Spinal cord (tissue), 10 donors: ENCODE data around the gene AP1B1. TPM values are rescaled to one million over a fixed set of nuclear protein-coding genes. Genes with fewer than 3 reads are reported as not detected.

Source experiments
- DNase-seq, 6 donors: peaks; one replicate each; pipeline versions ENCODE4 v3.0.0 to v3.0.0-alpha.2; 2013 to 2015; ENCODE audit warnings: low spot score in 6 of 6, low read depth in 4 of 6
- H3K27ac ChIP-seq: one replicate; pipeline ENCODE4 v1.5.1; 2013; ENCODE audit warnings: low read depth, low read length, control low read depth
- H3K27me3 ChIP-seq: one replicate; pipeline ENCODE4 v1.6.1; 2013; ENCODE audit warnings: low read length; ENCODE audit not compliant: control insufficient read depth, insufficient read depth
- H3K36me3 ChIP-seq: one replicate; pipeline ENCODE4 v1.6.1; 2013; ENCODE audit warnings: low read length; ENCODE audit not compliant: control insufficient read depth, insufficient read depth
- H3K4me1 ChIP-seq: one replicate; pipeline ENCODE4 v1.6.1; 2013; ENCODE audit warnings: low read length; ENCODE audit not compliant: control insufficient read depth, insufficient read depth
- H3K4me3 ChIP-seq: one replicate; pipeline ENCODE4 v1.5.1; 2013; ENCODE audit warnings: low read depth, low read length, control low read depth
- H3K9me3 ChIP-seq: one replicate; pipeline ENCODE4 v1.6.1; 2013; ENCODE audit warnings: low read length; ENCODE audit not compliant: control insufficient read depth, insufficient read depth
- WGBS: methylation state at CpG from one replicate; pipeline ENCODE4 v1.1.5; 2013; ENCODE audit warnings: missing lambda C conversion rate; ENCODE audit not compliant: insufficient coverage; 5-methylcytosine and 5-hydroxymethylcytosine counted together
- polyA plus RNA-seq, 2 donors: library from polyadenylated mRNA; unstranded; fragments of 120-200 nt; gene quantifications; one replicate each; pipeline ENCODE4 v1.2.1, GENCODE V29; 2013; ENCODE audit not compliant: insufficient read length in 2 of 2
- total RNA-seq, 2 donors: library from RNA; depleted of rRNA in 1 of 2; stranded (reverse); fragments of 120-200 nt in 1 of 2; fragments of >200 nt in 1 of 2; gene quantifications; one replicate each; pipeline versions ENCODE4 v1.2.3 to v1.2.4, GENCODE V29; 2013 to 2014
- donor health status: healthy.

Gene AP1B1
- total and polyA plus RNA-seq, 4 donors, result 52.2 to 80.0 (median 67.4) TPM

GRCh38 chr22:29300467-29300806, 87.9 kb downstream of the AP1B1 start:
- H3K9me3 ChIP-seq, result no peaks in the 10 kb centered on the region

GRCh38 chr22:29299136-29299900, 89.1 kb downstream of the AP1B1 start:
- Histone ChIP-seq H3K27me3 (no peaks in the 10 kb centered on the region), H3K36me3 (peaks cover 62% of the 10 kb centered on the region), H3K9me3 (no peaks in the 10 kb centered on the region), H3K4me1 (peaks cover 25% of the 10 kb centered on the region), H3K4me3 (no peak overlapping the region), H3K27ac (no peak overlapping the region)
- WGBS, result 95% methylated on average over 18 of the region's 19 CpGs
- DNase-seq, result no peak

More at GRCh38 chr22:29300467-29300806, 87.9 kb downstream of the AP1B1 start:
- WGBS, result 75% methylated on average over 3 of the region's 4 CpGs
- no peak overlapping the region for H3K27ac ChIP-seq
- peaks cover 3% of the 10 kb centered on the region for H3K27me3 ChIP-seq
- H3K4me1 ChIP-seq, result peaks cover 29% of the 10 kb centered on the region
- DNase-seq, result no peak
- no peak overlapping the region for H3K4me3 ChIP-seq
- H3K36me3 ChIP-seq, result peaks cover 58% of the 10 kb centered on the region

GRCh38 chr22:29298641-29299040, 89.7 kb downstream of the AP1B1 start:
- no peak overlapping the region for H3K4me3 ChIP-seq
- no peaks in the 10 kb centered on the region for H3K27me3 ChIP-seq
- H3K9me3 ChIP-seq, result no peaks in the 10 kb centered on the region
- WGBS, result 94% methylated on average over 2 of the region's 8 CpGs
- no peak overlapping the region for H3K27ac ChIP-seq
- no peak for DNase-seq
- H3K36me3 ChIP-seq, result peaks cover 69% of the 10 kb centered on the region
- H3K4me1 ChIP-seq, result peaks cover 25% of the 10 kb centered on the region

GRCh38 chr22:29292379-29292778, 96.0 kb downstream of the AP1B1 start:
- H3K27ac ChIP-seq, result no peak overlapping the region
- DNase-seq, result no peak
- H3K9me3 ChIP-seq, result no peaks in the 10 kb centered on the region

GRCh38 chr22:29291215-29291614, 97.2 kb downstream of the AP1B1 start:
- Histone ChIP-seq H3K4me1 (no peaks in the 10 kb centered on the region), H3K27me3 (no peaks in the 10 kb centered on the region), H3K36me3 (peaks cover 55% of the 10 kb centered on the region), H3K4me3 (no peak overlapping the region), H3K9me3 (no peaks in the 10 kb centered on the region), H3K27ac (no peak overlapping the region)
- no CpG with 5 or more reads among the region's 7 CpGs for WGBS
- no peak for DNase-seq

More at GRCh38 chr22:29292379-29292778, 96.0 kb downstream of the AP1B1 start:
- H3K4me1 ChIP-seq, result no peaks in the 10 kb centered on the region
- no peak overlapping the region for H3K4me3 ChIP-seq
- no peaks in the 10 kb centered on the region for H3K27me3 ChIP-seq
- H3K36me3 ChIP-seq, result peaks cover 57% of the 10 kb centered on the region

GRCh38 chr22:29290061-29290460, 98.3 kb downstream of the AP1B1 start:
- H3K4me3 ChIP-seq, result no peak overlapping the region
- H3K27ac ChIP-seq, result no peak overlapping the region
- H3K4me1 ChIP-seq, result no peaks in the 10 kb centered on the region
- 61% methylated on average over 3 of the region's 5 CpGs for WGBS
- DNase-seq, result no peak
- H3K27me3 ChIP-seq, result no peaks in the 10 kb centered on the region
- H3K36me3 ChIP-seq, result peaks cover 61% of the 10 kb centered on the region
- no peaks in the 10 kb centered on the region for H3K9me3 ChIP-seq

- H3K9me3 ChIP-seq, result no peaks in the 10 kb centered on the region
- no peaks in the 10 kb centered on the region for H3K4me1 ChIP-seq
- no peaks in the 10 kb centered on the region for H3K27me3 ChIP-seq
- peaks cover 64% of the 10 kb centered on the region for H3K36me3 ChIP-seq
- DNase-seq, result no peak
- no CpG with 5 or more reads among the region's 2 CpGs for WGBS
- H3K27ac ChIP-seq, result no peak overlapping the region
- H3K4me3 ChIP-seq, result no peak overlapping the region
Observed at GRCh38 chr22:29288837-29289236, 99.5 kb downstream of the AP1B1 start.

GRCh38 chr22:29284196-29284595, 104.2 kb downstream of the AP1B1 start:
- Histone ChIP-seq H3K36me3 (peaks cover 84% of the 10 kb centered on the region), H3K9me3 (no peaks in the 10 kb centered on the region), H3K4me3 (no peak overlapping the region), H3K4me1 (no peaks in the 10 kb centered on the region), H3K27ac (no peak overlapping the region), H3K27me3 (no peaks in the 10 kb centered on the region)
- WGBS, result 94% methylated on average over 2 of the region's 3 CpGs
- no peak for DNase-seq

GRCh38 chr22:29277927-29278326, 110.4 kb downstream of the AP1B1 start:
- no peaks in the 10 kb centered on the region for H3K27me3 ChIP-seq
- no peak overlapping the region for H3K27ac ChIP-seq
- WGBS, result 100% methylated on average over 1 of the region's 1 CpG
- H3K36me3 ChIP-seq, result peaks cover 62% of the 10 kb centered on the region
- no peaks in the 10 kb centered on the region for H3K4me1 ChIP-seq
- H3K9me3 ChIP-seq, result no peaks in the 10 kb centered on the region
- no peak for DNase-seq
- H3K4me3 ChIP-seq, result no peak overlapping the region
